Body of pancreas (tissue), 4 donors: ENCODE data around the gene SPRED3.

Experiments used
- CTCF ChIP-seq, 7 experiments: fragments of 450-650 bp in 4 of 7; fragments of 200-600 bp in 3 of 7; sonication (generic) in 3 of 7; IDR thresholded peaks; one replicate each; pipeline ENCODE4 v1.5.1; 2016 to 2019; ENCODE audit warnings: antibody characterized with exemption in 7 of 7
- POLR2A ChIP-seq, 3 donors: fragments of 450-650 bp; IDR thresholded peaks; one replicate each; pipeline ENCODE4 v1.6.1; 2016; ENCODE audit warnings: antibody characterized with exemption in 3 of 3, mild to moderate bottlenecking in 2 of 3

DNA sequence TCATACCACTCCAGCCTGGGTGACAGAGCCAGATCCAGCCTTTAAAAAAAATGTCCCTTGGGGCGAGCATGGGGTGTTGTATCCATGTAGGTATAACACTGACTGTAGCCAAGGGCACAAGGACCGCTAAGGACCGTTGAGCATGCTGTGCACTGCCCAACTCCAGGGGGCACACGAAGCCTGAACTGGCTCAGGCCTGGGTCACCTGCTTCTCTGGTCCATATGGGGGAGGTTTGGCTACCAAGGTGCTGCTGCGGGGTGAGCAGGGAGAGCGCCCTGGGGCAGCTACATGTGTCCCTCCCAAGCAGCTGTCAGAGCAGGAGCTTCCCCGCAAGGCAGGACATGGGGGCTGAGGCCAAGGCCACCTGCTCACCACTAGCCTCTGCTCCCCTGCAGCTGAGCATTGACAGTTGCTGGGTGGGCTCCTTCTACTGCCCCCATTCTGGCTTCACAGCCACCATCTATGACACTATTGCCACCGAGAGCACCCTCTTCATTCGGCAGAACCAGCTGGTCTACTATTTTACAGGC, 36.6 kb upstream of the SPRED3 start:
- no peak for TF ChIP-seq CTCF (IDR thresholded peaks at IDR 0.05)
- no peak for TF ChIP-seq POLR2A (IDR thresholded peaks at IDR 0.05)
